Gastroesophageal sphincter (tissue), 4 donors: ENCODE data around the gene SETX. TPM values are rescaled to one million over a fixed set of nuclear protein-coding genes. Genes with fewer than 3 reads are reported as not detected.
"Not testable (repeated sequence)": the region's sequence is repeated elsewhere in the genome, so short reads cannot be mapped to it uniquely, and the experiment has no call there.

Source experiments
- ATAC-seq: fragments of 150-250 bp; one replicate; pipeline ENCODE4 v1.9.1; 2016; ENCODE audit warnings: mild to moderate bottlenecking, moderate library complexity
- H3K27ac ChIP-seq, 4 donors: fragments of 200-600 bp; sonication (generic) in 3 of 4; 1 replicate in 3 of 4; 2 replicates in 1 of 4; pipeline ENCODE4 v1.5.1; 2016 to 2019
- H3K27me3 ChIP-seq: fragments of 200-600 bp; sonication (generic); one replicate; pipeline ENCODE4 v1.5.1; 2019
- H3K36me3 ChIP-seq, 2 donors: fragments of 200-600 bp; sonication (generic); one replicate each; pipeline ENCODE4 v1.5.1; 2019; ENCODE audit warnings: control low read depth in 1 of 2
- H3K4me1 ChIP-seq, 3 donors: fragments of 200-600 bp; sonication (generic); 1 replicate in 2 of 3; 2 replicates in 1 of 3; pipeline ENCODE4 v1.5.1; 2016 to 2019; ENCODE audit warnings: control low read depth in 2 of 3
- H3K4me3 ChIP-seq, 2 donors: fragments of 200-600 bp; sonication (generic); one replicate each; pipeline ENCODE4 v1.5.1; 2019; ENCODE audit warnings: mild to moderate bottlenecking in 1 of 2, moderate library complexity in 1 of 2
- H3K9me3 ChIP-seq, 3 donors: fragments of 200-600 bp; sonication (generic); one replicate each; pipeline ENCODE4 v1.5.1; 2017 to 2019; ENCODE audit warnings: control low read depth in 2 of 3
- EP300 ChIP-seq: sonication (generic); formaldehyde crosslinking; IDR thresholded peaks from one replicate; pipeline ENCODE4 v1.6.1; 2017; ENCODE audit warnings: antibody characterized with exemption, mild to moderate bottlenecking
- POLR2A ChIP-seq, 2 donors: fragments of 450-650 bp; IDR thresholded peaks; one replicate each; pipeline ENCODE4 v1.6.1; 2017; ENCODE audit warnings: antibody characterized with exemption in 2 of 2, mild to moderate bottlenecking in 2 of 2, moderate library complexity in 1 of 2
- POLR2AphosphoS5 ChIP-seq: sonication (generic); formaldehyde crosslinking; IDR thresholded peaks from one replicate; pipeline ENCODE4 v1.6.1; 2017; ENCODE audit warnings: antibody characterized with exemption
- WGBS, 2 donors: methylation state at CpG; one replicate each; pipeline ENCODE4 v1.1.5; 2018; ENCODE audit warnings: low coverage in 1 of 2; 5-methylcytosine and 5-hydroxymethylcytosine counted together
- total RNA-seq, 4 donors: library from RNA; depleted of rRNA; stranded (reverse); fragments of >200 nt; gene quantifications; one replicate each; pipeline ENCODE4 v1.1.0, GENCODE V29; 2016
- TF ChIP-seq, protein P1 (sequence below), 4 experiments: fragments of 200-600 bp in 2 of 4; fragments of 450-650 bp in 2 of 4; sonication (generic) in 1 of 4; IDR thresholded peaks; one replicate each; pipeline ENCODE4 v1.5.1; 2017 to 2019; ENCODE audit warnings: antibody characterized with exemption in 4 of 4, mild to moderate bottlenecking in 2 of 4, moderate library complexity in 2 of 4

Gene SETX
- total RNA-seq, 4 donors from 2014 or later: 45.7 to 67.1 (median 53.5) TPM

DNA sequence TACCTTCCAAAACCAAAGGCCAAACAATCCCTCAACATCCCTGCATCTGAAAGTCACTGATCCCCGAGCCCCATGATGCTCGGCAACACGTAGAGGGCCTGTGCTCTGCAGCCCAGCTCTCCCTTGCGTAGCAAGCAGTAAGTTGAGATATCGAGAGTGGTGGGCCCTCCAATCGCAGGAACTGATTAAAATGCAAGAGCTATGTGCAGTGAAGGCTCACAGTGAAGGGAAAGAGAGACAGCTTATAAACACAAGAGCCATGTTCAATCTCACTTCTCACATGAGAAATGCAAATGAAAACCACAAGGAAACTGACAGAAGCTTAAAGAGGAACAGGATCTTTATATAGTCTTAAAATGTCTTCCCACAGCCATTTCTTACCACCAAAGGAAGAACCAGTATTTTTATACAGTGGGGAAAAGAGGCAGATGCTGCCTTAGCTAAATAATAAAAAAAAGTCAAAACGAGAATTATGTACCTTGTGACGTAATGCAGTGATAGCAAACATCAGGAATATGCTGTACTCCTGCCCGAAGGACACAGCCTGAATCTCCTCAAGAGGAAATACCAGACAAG lies 27.3 kb upstream of the SETX start:
- peaks cover 0 to 100% of the 10 kb centered on the region in 2 donors for H3K36me3 ChIP-seq
- 86 to 93% methylated on average over 3 to 7 of the region's 9 CpGs for WGBS, 2 donors

DNA sequence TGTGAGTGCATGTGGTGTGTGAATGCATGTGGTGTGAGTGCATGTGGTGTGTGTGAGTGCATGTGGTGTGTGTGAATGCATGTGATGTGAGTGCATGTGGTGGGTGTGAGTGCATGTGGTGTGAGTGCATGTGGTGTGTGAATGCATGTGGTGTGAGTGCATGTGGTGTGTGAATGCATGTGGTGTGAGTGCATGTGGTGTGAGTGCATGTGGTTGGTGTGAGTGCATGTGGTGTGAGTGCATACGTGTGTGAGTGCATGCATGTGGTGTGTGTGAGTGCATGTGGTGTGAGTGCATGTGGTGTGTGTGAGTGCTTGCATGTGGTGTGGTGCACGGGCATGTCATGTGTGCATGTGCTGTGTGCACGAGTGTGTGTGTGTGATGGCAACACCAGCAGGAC lies 23.6 kb upstream of the SETX start:
- not testable (repeated sequence) for H3K4me1 ChIP-seq, H3K4me3 ChIP-seq, H3K27me3 ChIP-seq, H3K9me3 ChIP-seq, H3K27ac ChIP-seq, ATAC-seq
- WGBS, 2 donors: 95 to 100% methylated on average over 3 of the region's 3 CpGs
- H3K36me3 ChIP-seq: peaks cover 0 to 87% of the 10 kb centered on the region in 2 donors

More for the DNA sequence above, 27.3 kb upstream of the SETX start:
- no peaks in the 10 kb centered on the region for H3K4me1 ChIP-seq
- no peaks in the 10 kb centered on the region for H3K27me3 ChIP-seq
- no peak for TF ChIP-seq POLR2A (IDR thresholded peaks at IDR 0.05)
- TF ChIP-seq, protein P1, sequence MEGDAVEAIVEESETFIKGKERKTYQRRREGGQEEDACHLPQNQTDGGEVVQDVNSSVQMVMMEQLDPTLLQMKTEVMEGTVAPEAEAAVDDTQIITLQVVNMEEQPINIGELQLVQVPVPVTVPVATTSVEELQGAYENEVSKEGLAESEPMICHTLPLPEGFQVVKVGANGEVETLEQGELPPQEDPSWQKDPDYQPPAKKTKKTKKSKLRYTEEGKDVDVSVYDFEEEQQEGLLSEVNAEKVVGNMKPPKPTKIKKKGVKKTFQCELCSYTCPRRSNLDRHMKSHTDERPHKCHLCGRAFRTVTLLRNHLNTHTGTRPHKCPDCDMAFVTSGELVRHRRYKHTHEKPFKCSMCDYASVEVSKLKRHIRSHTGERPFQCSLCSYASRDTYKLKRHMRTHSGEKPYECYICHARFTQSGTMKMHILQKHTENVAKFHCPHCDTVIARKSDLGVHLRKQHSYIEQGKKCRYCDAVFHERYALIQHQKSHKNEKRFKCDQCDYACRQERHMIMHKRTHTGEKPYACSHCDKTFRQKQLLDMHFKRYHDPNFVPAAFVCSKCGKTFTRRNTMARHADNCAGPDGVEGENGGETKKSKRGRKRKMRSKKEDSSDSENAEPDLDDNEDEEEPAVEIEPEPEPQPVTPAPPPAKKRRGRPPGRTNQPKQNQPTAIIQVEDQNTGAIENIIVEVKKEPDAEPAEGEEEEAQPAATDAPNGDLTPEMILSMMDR (IDR thresholded peaks at IDR 0.05): no peak
- no peak for TF ChIP-seq EP300
- TF ChIP-seq POLR2AphosphoS5: no peak
- no peaks in the 10 kb centered on the region for H3K9me3 ChIP-seq
- H3K27ac ChIP-seq: no peak overlapping the region
- ATAC-seq: no peak
- H3K4me3 ChIP-seq: no peak overlapping the region

DNA sequence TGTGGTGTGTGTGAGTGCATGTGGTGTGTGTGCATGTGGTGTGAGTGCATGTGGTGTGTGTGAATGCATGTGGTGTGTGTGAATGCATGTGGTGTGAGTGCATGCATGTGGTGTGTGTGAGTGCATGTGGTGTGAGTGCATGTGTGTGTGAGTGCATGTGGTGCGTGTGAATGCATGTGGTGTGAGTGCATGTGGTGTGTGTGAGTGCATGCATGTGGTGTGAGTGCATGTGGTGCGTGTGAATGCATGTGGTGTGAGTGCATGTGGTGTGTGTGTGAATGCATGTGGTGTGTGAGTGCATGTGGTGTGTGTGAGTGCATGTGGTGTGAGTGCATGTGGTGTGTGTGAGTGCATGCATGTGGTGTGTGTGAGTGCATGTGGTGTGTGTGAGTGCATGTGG lies 23.0 kb upstream of the SETX start:
- WGBS, 2 donors: 73 to 100% methylated on average over 1 to 2 of the region's 2 CpGs
- H3K27me3 ChIP-seq, ATAC-seq, H3K4me3 ChIP-seq, H3K27ac ChIP-seq, H3K9me3 ChIP-seq, H3K4me1 ChIP-seq: not testable (repeated sequence)
- H3K36me3 ChIP-seq: peaks cover 0 to 81% of the 10 kb centered on the region in 2 donors

DNA sequence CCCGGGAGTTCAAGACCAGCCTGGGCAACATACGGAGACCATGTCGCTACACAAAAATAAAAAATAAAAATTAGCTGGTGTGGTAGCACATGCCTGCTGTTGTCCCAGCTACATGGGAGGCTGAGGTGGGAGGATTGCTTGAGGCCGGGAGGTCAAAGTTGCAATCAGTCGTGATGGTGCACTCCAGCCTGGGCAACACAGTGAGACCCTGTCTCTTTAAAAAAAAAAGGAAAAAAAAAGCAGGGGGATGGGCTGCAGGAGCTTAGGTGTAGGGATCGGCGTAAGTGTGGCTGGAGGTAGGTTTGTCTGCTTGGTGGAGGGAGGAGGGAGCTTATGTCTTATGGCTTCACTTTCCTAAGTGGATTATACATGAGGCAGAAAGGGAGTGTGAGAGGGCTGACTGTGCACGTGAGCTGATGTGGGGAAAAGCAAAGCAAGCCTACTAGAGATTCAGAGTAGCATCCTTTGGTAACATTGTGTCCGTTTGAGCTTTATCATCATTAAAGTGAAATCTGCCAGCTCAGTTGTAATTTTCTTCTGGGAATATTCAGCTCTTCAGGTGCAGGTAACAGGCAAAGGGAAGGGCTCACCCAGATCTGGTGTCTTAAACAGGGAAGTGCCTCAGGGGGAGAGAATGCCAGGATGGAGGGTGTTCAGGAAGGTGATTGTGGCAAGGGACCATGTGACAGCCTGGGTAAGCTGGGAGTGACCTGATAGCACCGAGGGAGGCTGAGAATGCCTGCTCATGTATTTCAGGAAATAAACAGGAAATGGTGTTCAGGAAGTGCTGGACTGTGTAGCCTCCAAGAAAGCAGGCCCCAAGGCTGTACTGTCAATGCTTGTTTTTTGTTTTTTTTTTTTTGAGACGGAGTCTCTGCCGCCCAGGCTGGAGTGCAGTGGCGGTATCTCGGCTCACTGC lies 17.6 kb upstream of the SETX start:
- Histone ChIP-seq H3K27ac (peak overlapping the region in 3 of 4 donors; percentile 48 to 69 (median 51)), H3K9me3 (no peaks in the 10 kb centered on the region), H3K4me3 (no peak overlapping the region), H3K27me3 (no peaks in the 10 kb centered on the region), H3K4me1 (no peaks in the 10 kb centered on the region), H3K36me3 (peaks cover 0 to 28% of the 10 kb centered on the region in 2 donors)
- TF ChIP-seq POLR2A (IDR thresholded peaks at IDR 0.05) (no peak), POLR2AphosphoS5 (no peak), EP300 (no peak)
- TF ChIP-seq, protein P1 (IDR thresholded peaks at IDR 0.05): no peak
- 71 to 72% methylated on average over 7 to 12 of the region's 14 CpGs for WGBS, 2 donors
- ATAC-seq: peak; percentile 93

DNA sequence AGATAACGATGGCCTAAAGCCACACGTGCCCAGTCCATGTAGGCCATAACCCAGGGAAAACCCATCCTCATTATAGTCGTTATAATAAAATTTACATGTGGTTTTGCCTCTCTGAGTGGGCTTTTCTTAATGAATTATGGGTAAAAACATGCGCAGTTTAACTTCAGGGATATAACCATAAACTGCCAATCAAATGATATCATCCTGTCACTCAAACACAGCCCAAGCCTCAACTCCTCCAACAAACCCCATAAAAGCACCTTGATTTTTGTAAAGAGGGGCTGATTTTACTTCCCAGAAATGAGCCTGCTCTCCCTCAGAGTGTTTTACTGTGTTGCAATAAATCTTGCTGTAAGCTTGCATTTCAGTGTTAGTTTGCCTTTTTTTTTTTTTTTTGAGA lies 15.8 kb upstream of the SETX start:
- Histone ChIP-seq H3K9me3 (no peaks in the 10 kb centered on the region), H3K27me3 (no peaks in the 10 kb centered on the region), H3K36me3 (peaks cover 0 to 9% of the 10 kb centered on the region in 2 donors), H3K4me3 (no peak overlapping the region), H3K27ac (no peak overlapping the region), H3K4me1 (no peaks in the 10 kb centered on the region)
- ATAC-seq: no peak
- TF ChIP-seq POLR2A (IDR thresholded peaks at IDR 0.05): no peak
- TF ChIP-seq, protein P1 (IDR thresholded peaks at IDR 0.05): no peak
- TF ChIP-seq EP300: no peak
- no peak for TF ChIP-seq POLR2AphosphoS5
- WGBS, 2 donors: 94 to 100% methylated on average over 4 of the region's 4 CpGs

DNA sequence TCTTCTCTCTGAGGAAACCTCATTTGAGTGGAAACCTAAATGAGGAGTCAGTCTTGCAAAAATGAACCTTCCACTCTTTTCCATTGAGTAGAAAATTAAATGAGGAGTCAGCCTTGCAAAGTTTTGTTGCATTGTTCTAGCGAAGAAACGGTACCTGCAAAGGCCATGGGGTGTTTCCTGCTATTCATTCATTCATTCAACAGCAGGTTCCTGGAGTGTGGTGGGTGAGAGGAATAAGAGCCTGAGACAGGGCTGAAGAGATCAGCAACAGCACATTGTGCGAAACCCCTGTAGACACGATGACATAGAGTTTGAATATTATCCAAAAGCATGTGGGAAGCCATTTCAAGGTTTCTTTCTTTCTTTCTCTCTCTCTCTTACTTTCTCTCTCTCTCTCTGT lies 14.6 kb upstream of the SETX start:
- ATAC-seq: no peak
- no peaks in the 10 kb centered on the region for H3K9me3 ChIP-seq
- WGBS, 2 donors: 78 to 83% methylated on average over 4 of the region's 4 CpGs

More for the DNA sequence above, 14.6 kb upstream of the SETX start:
- Histone ChIP-seq H3K27ac (no peak overlapping the region), H3K4me1 (no peaks in the 10 kb centered on the region), H3K4me3 (no peak overlapping the region), H3K36me3 (no peaks in the 10 kb centered on the region), H3K27me3 (no peaks in the 10 kb centered on the region)
- TF ChIP-seq, protein P1 (IDR thresholded peaks at IDR 0.05): no peak
- no peak for TF ChIP-seq POLR2AphosphoS5
- no peak for TF ChIP-seq POLR2A (IDR thresholded peaks at IDR 0.05)
- TF ChIP-seq EP300: no peak
